Renal pelvis (tissue), 3 donors: ENCODE measurements around the gene FGD6. TPM values are rescaled to one million over a fixed set of nuclear protein-coding genes. Genes with fewer than 3 reads are reported as not detected.

Source experiments
- polyA plus RNA-seq, 3 donors: library from polyadenylated mRNA; unstranded; fragments of 120-200 nt; gene quantifications; one replicate each; pipeline ENCODE4 v1.2.1, GENCODE V29; 2013; ENCODE audit not compliant: insufficient read length in 3 of 3

The FGD6 gene
- polyA plus RNA-seq, 3 donors = 9.3 to 13.7 (median 12.7) TPM

Other genes with a start within 250 kb of the FGD6 start
- gene NDUFA12, start 213.8 kb downstream of the FGD6 start, polyA plus RNA-seq = 100 to 1,000 TPM in 2 of 3 donors, 10 to 100 TPM in 1; 94.9 to 117 (median 103) TPM
- 10 to 100 TPM; 62.1 to 80.6 (median 76.5) TPM for gene NR2C1, start 143.8 kb downstream of the FGD6 start, polyA plus RNA-seq
- gene VEZT, start 340 bp upstream of the FGD6 start, polyA plus RNA-seq = 10 to 100 TPM; 65.9 to 79.3 (median 74.6) TPM